HFFc6 (cell line): ENCODE data around the gene SPG7. TPM values are rescaled to one million over a fixed set of nuclear protein-coding genes. Genes with fewer than 3 reads are reported as not detected.

Experiments used
- DNase-seq: peaks from one replicate; pipeline ENCODE4 v3.0.0-alpha.2; 2018
- H3K27ac Mint-ChIP-seq: 2 replicates; pipeline ENCODE4 v1.8.0; 2020; ENCODE audit warnings: mild to moderate bottlenecking, mixed read lengths
- H3K27me3 Mint-ChIP-seq: 2 replicates; pipeline ENCODE4 v1.8.0; 2021; ENCODE audit warnings: mild to moderate bottlenecking, moderate library complexity, mixed read lengths; ENCODE audit not compliant: insufficient read depth
- H3K36me3 Mint-ChIP-seq: 2 replicates; pipeline ENCODE4 v1.8.0; 2021; ENCODE audit warnings: low read depth, mixed read lengths
- H3K4me1 Mint-ChIP-seq: 2 replicates; pipeline ENCODE4 v1.8.0; 2020; ENCODE audit warnings: low read depth, mixed read lengths
- H3K4me3 Mint-ChIP-seq: 2 replicates; pipeline ENCODE4 v1.8.0; 2020; ENCODE audit warnings: mild to moderate bottlenecking, moderate library complexity, mixed read lengths
- H3K9me3 Mint-ChIP-seq: 2 replicates; pipeline ENCODE4 v1.8.0; 2020; ENCODE audit warnings: mild to moderate bottlenecking, mixed read lengths
- CTCF ChIP-seq: fragments of 200-600 bp; sonication (generic); IDR thresholded peaks from 2 replicates; pipeline ENCODE4 v1.5.0; 2021; ENCODE audit warnings: antibody characterized with exemption, mild to moderate bottlenecking
- total RNA-seq, 6 experiments: library from RNA; stranded (reverse); fragmentation: NEBNext Ultra II Directional; extraction: Animal tissue kit (Norgen Biotek cat#: 25700); gene quantifications; 2 replicates in 1 of 6; 3 replicates in 5 of 6; pipeline ENCODE4 v1.2.3, GENCODE V29; 2021

SPG7 gene
- total RNA-seq, 6 experiments from 2014 or later = 81.5 to 97.0 (median 89.6) TPM

- no peak for DNase-seq
- H3K27me3 Mint-ChIP-seq = peaks cover 9% of the 10 kb centered on the region
- peak overlapping the region; percentile 6; the same call in 1 of the 2 replicates for H3K4me3 Mint-ChIP-seq
- H3K9me3 Mint-ChIP-seq = no peaks in the 10 kb centered on the region
- peaks cover 6% of the 10 kb centered on the region; the same call in 1 of the 2 replicates for H3K36me3 Mint-ChIP-seq
- TF ChIP-seq CTCF = no peak
- peak overlapping the region; percentile 42; the same call in 1 of the 2 replicates for H3K27ac Mint-ChIP-seq
- peaks cover 86% of the 10 kb centered on the region for H3K4me1 Mint-ChIP-seq
These were observed 25.9 kb upstream of the SPG7 start for GRCh38 chr16:89482150-89482816.

- Mint-ChIP-seq H3K27ac (peak overlapping the region; percentile 42), H3K27me3 (peaks cover 12% of the 10 kb centered on the region), H3K36me3 (peaks cover 6% of the 10 kb centered on the region), H3K9me3 (no peaks in the 10 kb centered on the region), H3K4me1 (peaks cover 87% of the 10 kb centered on the region), H3K4me3 (peak overlapping the region; percentile 6; the same call in 1 of the 2 replicates)
- DNase-seq = no peak
- TF ChIP-seq CTCF = no peak
These were observed 25.4 kb upstream of the SPG7 start for GRCh38 chr16:89482817-89483205.

- H3K27ac Mint-ChIP-seq = peak overlapping the region; percentile 36
- no peak for TF ChIP-seq CTCF
- no peak for DNase-seq
- peaks cover 88% of the 10 kb centered on the region for H3K4me1 Mint-ChIP-seq
- no peak overlapping the region for H3K4me3 Mint-ChIP-seq
- peaks cover 10% of the 10 kb centered on the region for H3K36me3 Mint-ChIP-seq
- H3K27me3 Mint-ChIP-seq = peaks cover 12% of the 10 kb centered on the region
- H3K9me3 Mint-ChIP-seq = no peaks in the 10 kb centered on the region
These were observed 24.1 kb upstream of the SPG7 start for GRCh38 chr16:89484041-89484501.

- H3K27me3 Mint-ChIP-seq = peaks cover 12% of the 10 kb centered on the region
- H3K27ac Mint-ChIP-seq = peak overlapping the region; percentile 71
- H3K4me1 Mint-ChIP-seq = peaks cover 83% of the 10 kb centered on the region
- H3K9me3 Mint-ChIP-seq = no peaks in the 10 kb centered on the region
- H3K36me3 Mint-ChIP-seq = peaks cover 10% of the 10 kb centered on the region
- TF ChIP-seq CTCF = no peak
- H3K4me3 Mint-ChIP-seq = no peak overlapping the region
- no peak for DNase-seq
These were observed 23.1 kb upstream of the SPG7 start for GRCh38 chr16:89484923-89485679.

GRCh38 chr16:89485701-89486246, 22.4 kb upstream of the SPG7 start:
- H3K27me3 Mint-ChIP-seq = peaks cover 10% of the 10 kb centered on the region
- no peak overlapping the region; the same call in 1 of the 2 replicates for H3K4me3 Mint-ChIP-seq
- no peak for TF ChIP-seq CTCF
- H3K4me1 Mint-ChIP-seq = peaks cover 77% of the 10 kb centered on the region
- no peaks in the 10 kb centered on the region for H3K9me3 Mint-ChIP-seq
- no peak for DNase-seq
- H3K27ac Mint-ChIP-seq = peak overlapping the region; percentile 71
- peaks cover 10% of the 10 kb centered on the region for H3K36me3 Mint-ChIP-seq
